DMS114 treated with DMSO at 0.1 percent for 48 hours (cell line): Measurements from ENCODE around the gene ZMYND10.

ENCODE experiments used
- DNase-seq: peaks from one replicate; lab custom pipeline; 2025; ENCODE audit not compliant: unreplicated experiment; lab: John Stamatoyannopoulos, UW

Gene ZMYND10

DNA sequence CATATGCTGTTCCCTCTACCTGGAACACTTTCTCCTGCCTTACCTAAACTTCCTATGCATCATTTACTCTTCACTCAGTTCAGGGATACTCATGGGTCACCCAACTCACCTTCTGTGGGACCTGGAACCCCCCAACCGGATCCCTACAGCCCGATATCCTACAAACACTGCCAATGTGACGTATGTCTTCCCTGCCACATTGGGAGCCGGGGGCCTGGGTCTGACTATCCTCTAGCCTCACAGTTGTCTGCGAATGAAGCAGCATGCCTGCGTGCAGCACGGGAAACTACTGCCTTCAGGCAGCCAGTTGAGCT lies 4.6 kb upstream of the ZMYND10 start:
- no peak for DNase-seq

DNA sequence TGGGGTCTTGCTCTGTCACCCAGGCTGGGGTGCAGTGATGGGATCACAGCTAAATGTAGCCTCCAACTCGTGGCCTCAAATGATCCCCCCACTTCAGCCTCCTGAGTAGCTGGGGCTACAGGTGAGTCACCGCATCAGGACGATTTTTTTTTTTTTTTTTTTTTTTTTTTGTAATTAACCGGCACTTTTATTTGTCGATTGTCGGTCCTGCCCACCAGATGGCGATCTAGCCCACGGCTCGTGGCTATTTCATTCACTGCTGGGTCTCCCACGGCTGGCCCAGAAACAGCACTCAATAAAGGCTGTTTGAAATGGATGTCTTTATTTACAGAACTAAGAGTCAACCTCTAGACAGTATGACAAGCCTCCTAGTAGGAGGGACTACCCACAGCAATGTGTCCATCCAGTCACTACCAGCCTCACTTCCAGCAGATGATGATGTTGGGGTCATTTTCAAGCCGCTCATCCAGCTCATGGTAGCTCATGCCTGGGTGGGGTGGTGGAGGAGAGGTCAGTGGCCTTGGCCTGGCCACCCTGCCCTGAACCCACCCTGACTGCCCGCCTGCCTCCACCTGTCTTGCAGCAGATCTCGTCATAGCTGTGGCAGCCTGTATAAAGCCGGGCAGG lies 1.8 kb upstream of the ZMYND10 start:
- no peak for DNase-seq

DNA sequence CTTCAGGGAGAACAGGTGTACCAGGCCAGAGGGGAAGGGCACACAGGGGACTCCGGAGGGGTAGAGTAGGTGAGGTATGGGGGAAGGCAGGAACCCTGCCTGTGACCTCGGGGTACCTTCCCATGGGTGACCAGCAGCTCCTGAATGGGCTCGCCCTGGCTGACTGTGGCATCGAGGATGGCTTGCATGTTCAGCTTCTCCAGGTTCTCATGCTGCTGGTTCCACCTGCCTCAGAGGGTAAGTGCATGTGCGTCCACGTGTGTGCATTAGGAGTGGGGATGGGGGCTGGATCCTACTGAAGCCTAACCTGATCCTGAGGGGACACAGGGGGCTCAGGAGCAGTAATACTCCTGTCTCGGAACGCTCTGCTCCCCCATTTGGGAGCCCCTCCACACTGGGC lies 524 bp downstream of the ZMYND10 start:
- no peak for DNase-seq

DNA sequence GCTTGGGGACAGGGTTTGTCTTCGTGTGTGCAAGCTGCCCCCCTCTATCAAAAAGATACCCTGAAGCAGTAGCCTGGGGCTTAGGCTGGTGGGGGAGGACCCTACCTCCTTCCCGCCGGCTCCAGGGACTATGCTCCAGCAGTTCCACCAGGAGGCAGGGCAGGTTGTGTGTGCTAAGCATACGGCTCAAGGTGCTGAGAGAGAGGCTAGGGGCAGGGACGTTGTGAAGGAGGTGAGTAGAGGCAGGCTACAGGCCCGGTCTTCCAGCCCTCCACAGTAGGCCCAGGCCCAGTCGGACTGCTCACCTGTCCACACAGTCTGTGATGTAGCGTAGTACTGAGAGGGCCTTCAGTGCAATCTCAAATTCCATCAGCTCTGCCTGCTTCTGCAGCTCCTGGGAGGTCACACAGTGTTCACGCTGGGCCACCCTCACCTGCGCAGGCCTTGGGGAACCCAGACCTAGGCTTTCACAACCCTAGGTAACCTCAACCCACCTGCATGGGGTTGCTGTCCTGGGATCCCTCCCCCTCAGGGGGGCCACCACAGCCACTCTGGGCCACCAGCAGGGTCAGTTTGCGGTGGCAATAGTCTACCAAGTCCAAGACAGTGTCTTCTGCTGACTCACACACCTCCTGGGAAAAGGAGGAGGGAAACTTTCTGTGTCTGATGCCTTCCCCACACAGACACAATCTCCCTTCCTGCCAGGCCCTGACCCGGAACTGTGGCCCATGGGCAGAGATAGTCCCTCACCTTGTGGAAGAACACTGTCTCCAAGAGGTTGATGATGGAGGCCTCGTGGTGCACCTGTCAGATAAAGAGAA lies 2.5 kb downstream of the ZMYND10 start:
- no peak for DNase-seq

DNA sequence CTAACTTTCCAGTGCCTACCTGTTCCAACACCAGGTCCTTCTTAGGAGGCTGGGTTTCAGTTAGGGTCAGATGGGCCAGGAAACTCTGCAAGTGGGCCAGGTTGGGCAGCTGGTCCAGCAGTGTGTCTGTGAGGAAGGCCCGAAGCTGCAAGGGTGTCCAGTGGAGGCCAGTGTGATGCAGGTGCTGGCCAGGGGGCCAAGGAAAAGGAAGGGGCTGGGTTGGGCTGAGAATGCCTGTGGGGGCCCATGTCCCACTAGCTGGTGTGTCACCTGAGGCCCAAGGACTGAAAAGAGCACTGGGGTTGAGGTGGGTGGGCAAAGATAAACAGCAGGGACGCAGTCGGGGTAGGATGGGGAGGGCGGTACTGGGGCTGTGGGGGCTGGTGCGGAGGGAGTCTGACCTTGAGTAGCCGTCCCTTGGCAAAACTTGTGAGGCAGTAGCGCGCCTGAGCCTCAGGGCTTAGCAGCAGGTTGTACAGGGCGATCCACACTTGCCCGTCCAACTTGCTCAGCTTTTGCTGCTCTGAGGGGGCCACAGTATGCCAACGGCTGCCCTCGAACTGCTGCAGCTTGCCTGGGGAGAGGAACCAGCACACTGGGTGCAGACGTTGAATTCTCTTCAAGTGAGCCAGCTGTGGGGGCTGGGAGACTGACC lies 3.4 kb downstream of the ZMYND10 start:
- no peak for DNase-seq

DNA sequence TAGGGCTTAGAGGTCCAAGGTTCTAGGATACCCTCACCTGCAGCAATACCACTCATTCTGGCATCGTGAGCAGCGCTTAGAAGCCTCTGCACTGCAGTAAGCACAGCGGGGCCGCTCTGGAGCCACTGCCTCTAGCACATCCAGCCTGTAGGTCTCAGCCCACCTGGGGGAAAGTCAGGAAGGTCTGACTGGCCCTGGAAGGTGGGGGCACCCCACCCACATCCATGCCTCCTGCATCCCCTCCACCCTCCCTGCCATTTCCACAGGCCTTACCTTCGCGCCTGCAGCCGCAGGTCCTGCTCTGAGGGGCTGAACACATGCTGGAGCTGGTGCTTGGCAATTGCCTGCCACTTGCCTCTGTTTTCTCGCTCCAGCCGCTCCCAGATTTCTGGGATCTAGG lies 4.0 kb downstream of the ZMYND10 start:
- no peak for DNase-seq

DNA sequence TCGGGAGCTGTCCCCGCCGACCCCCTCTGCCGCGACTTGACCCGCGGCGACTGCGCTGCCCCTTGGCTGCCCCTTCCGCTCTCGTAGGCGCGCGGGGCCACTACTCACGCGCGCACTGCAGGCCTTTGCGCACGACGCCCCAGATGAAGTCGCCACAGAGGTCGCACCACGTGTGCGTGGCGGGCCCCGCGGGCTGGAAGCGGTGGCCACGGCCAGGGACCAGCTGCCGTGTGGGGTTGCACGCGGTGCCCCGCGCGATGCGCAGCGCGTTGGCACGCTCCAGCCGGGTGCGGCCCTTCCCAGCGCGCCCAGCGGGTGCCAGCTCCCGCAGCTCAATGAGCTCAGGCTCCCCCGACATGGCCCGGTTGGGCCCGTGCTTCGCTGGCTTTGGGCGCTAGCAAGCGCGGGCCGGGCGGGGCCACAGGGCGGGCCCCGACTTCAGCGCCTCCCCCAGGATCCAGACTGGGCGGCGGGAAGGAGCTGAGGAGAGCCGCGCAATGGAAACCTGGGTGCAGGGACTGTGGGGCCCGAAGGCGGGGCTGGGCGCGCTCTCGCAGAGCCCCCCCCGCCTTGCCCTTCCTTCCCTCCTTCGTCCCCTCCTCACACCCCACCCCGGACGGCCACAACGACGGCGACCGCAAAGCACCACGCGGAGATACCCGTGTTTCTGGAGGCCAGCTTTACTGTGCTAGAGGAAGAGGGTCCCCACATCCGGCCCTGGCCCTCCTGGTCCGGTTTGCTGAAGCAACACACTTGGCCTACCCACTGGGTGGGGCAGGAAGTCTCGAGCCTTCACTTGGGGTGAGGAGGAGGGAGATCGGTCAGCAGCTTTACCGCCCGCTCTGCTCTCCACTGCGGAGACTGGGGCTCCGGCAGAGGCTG lies 4.8 kb downstream of the ZMYND10 start, which contains the start of gene RASSF1:
Gene RASSF1, minus strand, starts transcription at position 389 of the 882 bp plus-strand sequence. Its CDS starts 31 bp downstream, at position 358.
- DNase-seq: no peak

DNA sequence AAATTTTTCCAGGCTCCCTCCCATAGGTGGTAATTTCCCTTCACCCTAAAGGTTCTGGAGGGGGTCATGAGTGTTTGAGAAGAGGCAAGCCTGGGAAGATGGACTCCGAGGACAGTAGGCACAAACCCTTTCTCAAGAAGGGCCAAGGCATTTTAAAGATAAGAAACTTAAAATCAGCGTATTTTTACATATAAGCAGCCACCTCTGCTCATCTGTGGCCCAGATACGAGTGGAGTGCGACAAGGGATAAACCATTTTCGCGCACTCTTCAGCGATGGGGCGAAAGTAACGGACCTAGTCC lies 5.4 kb downstream of the ZMYND10 start:
- no peak for DNase-seq

DNA sequence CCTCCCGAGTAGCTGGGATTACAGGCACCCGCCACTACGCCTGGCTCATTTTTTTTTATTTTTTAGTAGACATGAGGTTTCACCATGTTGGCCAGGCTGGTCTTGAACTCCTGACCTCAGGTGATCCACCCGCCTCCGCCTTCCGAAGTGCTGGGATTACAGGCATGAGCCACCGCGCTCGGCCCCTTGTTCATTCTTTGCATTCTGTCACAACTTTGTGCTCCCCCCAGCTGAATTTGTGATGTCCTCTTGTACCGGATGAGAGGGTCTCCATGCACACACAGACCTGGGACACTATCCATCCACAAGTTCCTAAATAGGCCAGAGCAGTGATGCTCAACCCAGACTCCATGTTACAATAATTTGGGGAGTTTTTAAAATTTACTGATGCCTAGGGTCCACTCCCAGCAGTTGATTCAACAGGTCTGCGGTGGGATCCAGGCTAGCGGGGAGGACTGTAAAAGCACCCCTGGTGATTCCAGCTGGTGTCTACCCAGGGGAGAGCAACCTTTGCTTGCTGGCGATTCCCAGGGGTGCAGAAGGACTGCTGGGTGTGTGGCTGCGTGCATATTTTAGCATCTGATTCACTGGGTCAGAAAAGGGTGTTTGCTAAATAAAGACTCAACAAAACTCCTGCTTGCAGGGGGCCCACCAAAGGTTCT lies 5.9 kb downstream of the ZMYND10 start:
- no peak for DNase-seq

DNA sequence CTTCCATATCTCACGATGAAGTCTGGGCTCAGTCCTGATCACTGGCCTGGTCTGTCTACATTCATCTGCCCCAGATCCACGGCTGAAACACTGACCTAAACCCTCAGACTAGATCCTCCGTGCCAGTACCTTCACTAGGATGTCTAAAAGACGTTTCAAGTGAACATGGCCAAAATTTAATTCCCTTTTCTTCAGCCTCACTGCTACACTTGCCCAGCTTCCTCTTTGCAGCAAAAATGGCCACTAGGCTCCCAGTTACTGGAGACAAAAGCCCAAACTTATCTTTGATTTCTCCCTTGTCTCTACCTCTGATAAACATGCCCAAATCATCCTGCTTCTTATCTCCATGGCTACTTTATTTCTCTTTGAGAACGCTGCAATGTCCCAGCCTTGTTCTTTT lies 6.6 kb downstream of the ZMYND10 start:
- no peak for DNase-seq

DNA sequence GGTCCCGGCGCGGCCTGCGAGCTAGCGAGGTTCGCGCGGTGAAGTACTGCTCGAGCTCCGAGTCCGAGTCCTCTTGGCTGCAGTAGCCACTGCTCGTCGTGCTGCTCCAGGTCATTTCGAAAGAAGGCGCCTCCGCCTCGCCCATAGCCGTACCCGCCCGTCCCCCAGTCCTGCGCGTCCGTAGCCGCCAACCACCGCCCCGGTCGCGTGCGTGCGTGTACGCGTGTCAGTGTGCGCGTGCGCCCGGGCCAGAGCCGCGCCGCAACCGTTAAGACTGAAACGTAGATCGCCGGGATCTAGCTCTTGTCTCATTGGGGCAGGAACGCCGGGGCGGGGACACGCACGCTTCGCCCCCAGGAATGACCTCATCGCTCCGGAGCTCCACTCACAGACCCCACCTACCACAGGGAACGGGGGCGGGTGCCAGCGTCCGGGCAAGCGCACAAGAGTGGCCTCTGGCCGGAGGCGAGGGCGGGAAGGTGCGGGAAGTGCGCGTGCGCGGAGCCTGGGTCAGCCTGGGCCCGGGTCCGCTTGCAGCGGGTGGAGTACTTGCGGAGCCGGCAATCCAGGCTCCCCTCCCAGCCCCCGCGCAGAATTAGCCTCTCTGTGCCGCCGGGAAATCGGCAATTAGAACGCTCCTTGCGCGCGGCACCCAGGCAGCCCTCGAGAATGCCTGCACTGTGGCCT lies 8.2 kb downstream of the ZMYND10 start:
- DNase-seq: peak; percentile 91

DNA sequence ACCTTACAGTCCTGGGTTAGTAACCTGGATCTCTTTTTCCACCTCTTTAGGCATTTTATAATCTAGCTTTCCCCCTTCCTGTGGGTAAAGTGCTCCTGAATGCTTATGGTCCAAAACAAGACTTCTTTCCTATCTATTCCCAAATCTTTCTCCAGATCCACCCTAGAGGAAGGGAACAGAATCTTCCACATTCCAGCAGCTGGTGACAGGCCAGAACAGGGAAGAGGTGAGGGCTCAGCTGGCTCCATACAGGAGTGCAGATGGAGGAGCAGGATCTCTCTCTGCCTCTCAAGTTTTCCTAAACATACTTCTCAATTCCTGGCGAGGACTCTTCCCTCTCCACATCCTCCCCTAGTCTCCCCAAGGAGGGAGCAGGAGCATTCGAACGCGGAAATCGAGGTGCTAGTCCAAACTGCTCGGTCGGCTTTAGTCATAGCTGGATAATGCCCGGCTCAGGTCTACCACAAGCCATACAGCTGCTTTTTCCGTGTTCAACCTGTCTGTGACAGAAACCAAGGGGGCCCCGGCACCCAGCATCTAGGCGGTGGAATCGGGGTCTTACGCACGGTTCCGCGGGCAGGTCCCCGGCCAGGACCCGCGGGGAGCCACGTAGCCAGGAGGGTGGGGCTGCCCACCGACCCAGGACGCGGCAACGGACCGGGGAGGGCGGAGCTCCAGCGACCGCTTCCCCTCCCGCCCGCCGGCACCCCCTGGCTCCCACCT lies 8.9 kb downstream of the ZMYND10 start:
- no peak for DNase-seq

DNA sequence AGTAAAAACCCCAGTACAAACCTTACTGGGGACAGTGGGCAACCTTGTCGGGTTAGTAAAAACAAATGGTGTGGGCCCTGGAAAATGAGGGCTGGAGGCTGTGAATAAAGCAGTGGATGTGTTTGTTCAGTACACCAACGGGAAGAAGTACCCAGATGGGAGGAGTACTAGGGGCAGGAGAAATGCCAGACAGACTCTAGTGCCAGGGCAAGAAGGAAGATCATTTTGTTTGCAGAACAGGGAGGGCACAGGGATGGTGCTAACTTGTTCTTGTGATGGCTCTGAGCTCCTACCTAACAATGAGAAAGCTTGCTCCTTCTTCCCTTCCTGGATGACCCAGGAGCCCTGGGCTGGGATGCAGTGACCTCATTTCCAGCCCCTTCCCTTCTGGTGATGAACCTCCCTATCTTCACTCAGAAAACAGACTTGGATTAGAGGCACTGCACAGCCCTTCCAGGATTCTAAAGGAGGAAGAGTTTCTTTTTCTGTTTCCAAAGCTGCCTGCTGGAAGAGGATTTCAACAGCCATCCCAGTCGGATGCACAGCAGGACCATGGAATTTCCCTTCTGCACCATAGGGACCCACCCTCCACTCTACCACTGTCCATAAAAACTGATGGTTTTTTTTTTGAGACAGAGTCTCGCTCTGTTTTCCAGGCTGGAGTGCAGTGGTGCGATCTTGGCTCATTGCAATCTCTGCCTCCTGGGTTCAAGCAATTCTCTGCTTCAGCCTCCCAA lies 11.0 kb downstream of the ZMYND10 start:
- no peak for DNase-seq

DNA sequence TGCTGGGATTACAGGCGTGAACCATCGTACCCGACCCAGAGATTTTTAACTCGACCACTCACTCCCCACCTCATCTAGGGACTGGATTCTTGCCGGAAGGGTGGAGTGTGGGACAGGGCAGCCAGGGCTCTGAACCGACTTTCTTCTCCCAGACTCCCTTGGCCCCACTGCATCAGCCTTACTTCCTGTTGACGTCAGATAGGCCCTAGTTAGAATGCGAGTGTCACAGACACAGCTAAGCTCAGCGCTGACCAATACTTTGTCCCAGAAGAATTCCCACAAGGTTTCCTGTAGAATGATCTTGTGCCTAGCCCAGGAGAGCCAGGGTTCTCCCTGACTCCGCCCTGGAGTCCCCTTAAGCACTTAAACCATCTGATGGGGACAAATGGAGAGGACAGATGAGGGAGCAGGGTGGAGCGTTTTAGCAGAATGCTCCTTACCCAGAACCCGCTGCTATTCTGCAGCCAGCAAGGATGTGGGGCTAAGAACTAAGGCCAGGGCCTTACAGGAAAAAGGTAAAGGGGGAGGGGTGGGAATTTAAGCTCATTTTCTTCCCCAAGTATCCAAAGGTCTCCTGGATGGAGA lies 11.7 kb downstream of the ZMYND10 start:
- no peak for DNase-seq

DNA sequence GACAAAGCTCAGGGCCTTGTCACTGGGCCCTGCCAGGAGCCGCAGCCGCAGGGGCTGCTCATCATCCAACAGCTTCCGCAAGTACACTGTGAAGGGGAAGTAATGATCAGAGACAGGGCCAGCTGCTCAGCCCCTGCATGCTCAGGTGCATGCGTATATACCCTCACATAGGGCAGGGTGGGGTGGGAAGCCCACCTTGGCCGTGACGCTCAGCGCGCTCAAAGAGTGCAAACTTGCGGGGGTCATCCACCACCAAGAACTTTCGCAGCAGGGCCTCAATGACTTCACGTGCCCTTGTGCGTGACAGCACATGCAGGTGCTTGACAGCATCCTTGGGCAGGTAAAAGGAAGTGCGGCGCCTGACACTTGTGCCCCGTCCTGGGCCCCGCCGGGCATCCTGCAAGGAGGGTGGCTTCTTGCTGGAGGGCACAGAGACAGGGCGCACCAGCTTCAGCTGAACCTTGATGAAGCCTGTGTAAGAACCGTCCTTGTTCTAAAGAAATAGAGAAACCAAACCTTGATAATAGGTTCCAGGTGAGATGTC lies 14.1 kb downstream of the ZMYND10 start:
- DNase-seq: no peak

DNA sequence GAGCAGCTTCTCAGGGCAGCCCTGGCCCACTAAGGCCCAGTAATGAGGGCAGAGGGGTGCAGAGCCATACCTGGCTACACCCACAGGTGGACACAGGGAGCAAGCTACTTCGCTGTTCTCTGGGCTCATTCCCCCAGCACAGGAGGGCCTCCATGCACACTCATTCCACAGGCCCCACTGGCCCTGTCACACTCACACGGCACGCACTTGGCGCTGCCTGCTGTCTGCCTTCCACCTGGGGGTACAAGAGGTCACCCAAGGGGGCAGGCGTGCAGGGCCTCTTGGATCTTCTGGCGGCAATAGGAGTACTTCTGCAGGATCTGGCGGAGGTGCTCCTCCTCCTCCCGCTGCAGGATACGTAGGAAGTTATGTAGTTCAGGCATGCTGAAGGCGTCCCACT lies 15.2 kb downstream of the ZMYND10 start:
- no peak for DNase-seq

DNA sequence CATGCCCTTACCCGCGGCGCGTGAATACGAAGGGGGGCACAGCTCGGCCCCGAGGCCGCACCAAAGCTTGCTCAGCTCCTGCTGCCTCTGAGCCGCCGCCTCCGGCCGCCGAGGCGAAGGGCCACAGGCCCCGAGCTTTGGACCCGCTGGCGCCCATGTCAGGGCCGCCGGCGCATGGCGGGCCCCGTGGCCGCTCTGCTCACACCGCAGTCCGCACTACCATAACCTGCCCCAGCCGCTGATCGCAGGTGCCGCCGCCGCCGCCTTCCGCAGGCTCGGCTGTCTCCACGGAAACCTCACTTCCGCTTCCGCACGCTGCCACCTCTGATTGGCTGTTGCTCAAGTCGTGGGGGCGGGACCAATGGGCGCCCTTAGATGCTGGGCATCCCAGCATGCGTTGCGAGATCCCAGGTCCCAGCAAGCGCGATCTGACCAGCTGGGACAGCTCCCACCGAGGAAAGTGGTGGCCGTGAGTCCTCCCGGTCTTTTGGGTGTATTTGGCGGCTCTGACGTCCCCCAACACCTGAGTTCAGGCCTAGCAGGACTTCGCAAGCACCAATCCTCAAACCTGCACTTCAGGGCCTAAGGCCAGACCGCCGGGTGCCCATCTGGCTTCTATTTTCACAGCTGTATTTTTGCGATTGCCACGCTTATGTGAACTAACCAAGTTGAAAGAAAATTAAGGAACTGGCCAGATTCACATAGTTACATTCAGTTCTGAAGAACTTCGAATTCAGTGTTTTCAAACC lies 17.4 kb downstream of the ZMYND10 start, which contains the start of gene TUSC2:
Gene TUSC2, minus strand, starts transcription at position 281 of the 749 bp plus-strand sequence. Its CDS starts 124 bp downstream, at position 157.
- DNase-seq: peak; percentile 77

DNA sequence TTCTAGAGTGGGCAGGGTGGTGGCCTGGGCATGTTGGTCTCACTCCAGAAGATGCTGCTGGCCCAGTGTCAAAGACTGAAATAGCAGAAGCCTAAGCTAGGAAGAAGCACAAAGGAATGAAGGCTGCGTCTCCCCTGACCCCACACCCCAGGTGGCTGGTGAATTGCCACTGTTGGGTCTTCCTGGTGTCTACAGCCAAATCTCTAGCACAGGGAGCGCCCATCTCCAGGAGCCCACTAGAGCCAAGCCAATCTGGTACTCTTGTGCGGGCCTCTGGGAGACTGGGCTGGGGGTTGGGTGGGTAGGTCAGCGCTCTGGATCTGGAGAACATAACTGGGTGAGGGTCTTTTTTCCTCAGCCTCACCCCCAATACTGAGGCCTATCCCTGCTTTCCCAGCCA lies 18.4 kb downstream of the ZMYND10 start:
- no peak for DNase-seq
